Measurements from ENCODE around the gene EMP1. TPM values are rescaled to one million over a fixed set of nuclear protein-coding genes. Genes with fewer than 3 reads are reported as not detected.

Gene EMP1
- total RNA-seq, 1 experiment from 2014 or later = 193 TPM

DNA sequence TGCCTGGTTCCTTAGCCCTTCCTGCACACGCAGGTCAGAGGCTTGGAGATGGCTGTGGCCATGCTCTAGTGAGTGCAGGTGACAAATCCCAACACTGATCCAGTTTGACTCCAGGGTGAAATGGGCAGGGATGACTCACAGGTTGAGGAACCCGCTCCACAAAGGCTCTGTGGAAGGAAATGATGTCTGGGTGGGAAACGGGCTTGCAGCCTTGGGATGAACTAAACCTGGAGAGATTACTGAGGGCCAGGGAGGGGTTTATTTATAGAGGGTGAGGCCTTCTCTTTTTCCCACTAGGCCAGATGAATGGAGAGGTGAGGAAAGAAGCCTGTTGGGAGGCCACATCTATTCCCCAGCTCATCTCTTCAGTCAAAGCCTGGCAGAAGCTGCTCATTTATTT is 29.3 kb upstream of the EMP1 start:
- H3K4me1 Mint-ChIP-seq (ENCODE audit: insufficient read depth, unreplicated experiment) = peaks cover 41% of the 10 kb centered on the region
- BruUV-seq (replicated peaks) = no TSS peak
- CTCF ChIA-PET = interaction anchor here (1.3 kb wide), 2 partner anchors 11 to 44 kb away, joined by 3 to 4 read pairs; no protein-coding TSS in a partner anchor
- H3K27ac Mint-ChIP-seq (ENCODE audit: low read depth, unreplicated experiment) = peak overlapping the region; percentile 60
- peak; percentile 77 for DNase-seq (ENCODE audit: unreplicated experiment)
- TF ChIP-seq, protein P1, sequence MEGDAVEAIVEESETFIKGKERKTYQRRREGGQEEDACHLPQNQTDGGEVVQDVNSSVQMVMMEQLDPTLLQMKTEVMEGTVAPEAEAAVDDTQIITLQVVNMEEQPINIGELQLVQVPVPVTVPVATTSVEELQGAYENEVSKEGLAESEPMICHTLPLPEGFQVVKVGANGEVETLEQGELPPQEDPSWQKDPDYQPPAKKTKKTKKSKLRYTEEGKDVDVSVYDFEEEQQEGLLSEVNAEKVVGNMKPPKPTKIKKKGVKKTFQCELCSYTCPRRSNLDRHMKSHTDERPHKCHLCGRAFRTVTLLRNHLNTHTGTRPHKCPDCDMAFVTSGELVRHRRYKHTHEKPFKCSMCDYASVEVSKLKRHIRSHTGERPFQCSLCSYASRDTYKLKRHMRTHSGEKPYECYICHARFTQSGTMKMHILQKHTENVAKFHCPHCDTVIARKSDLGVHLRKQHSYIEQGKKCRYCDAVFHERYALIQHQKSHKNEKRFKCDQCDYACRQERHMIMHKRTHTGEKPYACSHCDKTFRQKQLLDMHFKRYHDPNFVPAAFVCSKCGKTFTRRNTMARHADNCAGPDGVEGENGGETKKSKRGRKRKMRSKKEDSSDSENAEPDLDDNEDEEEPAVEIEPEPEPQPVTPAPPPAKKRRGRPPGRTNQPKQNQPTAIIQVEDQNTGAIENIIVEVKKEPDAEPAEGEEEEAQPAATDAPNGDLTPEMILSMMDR (IDR thresholded peaks at IDR 0.05; ENCODE audit: unreplicated experiment) = no peak
- H3K4me3 Mint-ChIP-seq (ENCODE audit: unreplicated experiment) = no peak overlapping the region
- POLR2A ChIA-PET = interaction anchor here (1.0 to 2.0 kb wide), 5 partner anchors 29 to 68 kb away, joined by 3 to 13 read pairs (median 6); partner anchors contain the start of gene EMP1
- intact Hi-C loops (cut with micrococcal nuclease) = no loop called here
- no peaks in the 10 kb centered on the region for H3K27me3 Mint-ChIP-seq (ENCODE audit: insufficient read depth, unreplicated experiment)
- H3K9me3 Mint-ChIP-seq (ENCODE audit: unreplicated experiment) = no peaks in the 10 kb centered on the region
- no peaks in the 10 kb centered on the region for H3K36me3 Mint-ChIP-seq (ENCODE audit: insufficient read depth, unreplicated experiment)

DNA sequence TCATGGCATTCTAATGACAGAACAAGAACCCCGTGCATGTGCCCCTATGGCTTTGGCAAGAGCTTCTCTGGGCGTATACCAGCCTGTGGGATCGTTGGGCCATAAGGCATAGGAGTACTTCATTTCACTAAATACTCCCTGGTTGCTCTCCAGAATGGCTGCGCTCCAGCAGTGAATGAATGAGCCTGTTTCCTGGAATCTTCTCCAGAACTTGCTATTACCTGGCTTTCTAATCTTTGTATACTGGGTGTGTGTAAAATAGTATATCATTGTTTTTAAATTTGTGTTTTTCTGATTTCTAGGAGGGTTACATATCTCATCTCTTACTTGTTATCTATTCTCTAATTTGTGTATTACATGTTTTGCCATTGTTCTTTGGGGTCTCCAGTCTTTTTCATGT is 28.6 kb upstream of the EMP1 start:
- Mint-ChIP-seq H3K27me3 (ENCODE audit: insufficient read depth, unreplicated experiment) (no peaks in the 10 kb centered on the region), H3K4me1 (ENCODE audit: insufficient read depth, unreplicated experiment) (peaks cover 47% of the 10 kb centered on the region), H3K36me3 (ENCODE audit: insufficient read depth, unreplicated experiment) (no peaks in the 10 kb centered on the region), H3K4me3 (ENCODE audit: unreplicated experiment) (no peak overlapping the region), H3K27ac (ENCODE audit: low read depth, unreplicated experiment) (peak overlapping the region; percentile 60), H3K9me3 (ENCODE audit: unreplicated experiment) (no peaks in the 10 kb centered on the region)
- POLR2A ChIA-PET = interaction anchor here (0.7 to 2.0 kb wide), 6 partner anchors 28 to 276 kb away, joined by 3 to 13 read pairs (median 4); partner anchors contain the start of genes EMP1 and GPRC5A
- TF ChIP-seq, protein P1 (IDR thresholded peaks at IDR 0.05; ENCODE audit: unreplicated experiment) = no peak
- no peak for DNase-seq (ENCODE audit: unreplicated experiment)
- intact Hi-C loops (cut with micrococcal nuclease) = no loop called here
- no TSS peak for BruUV-seq (replicated peaks)
- CTCF ChIA-PET = interaction anchor here (1.3 kb wide), 1 partner anchor 44 kb away, joined by 4 read pairs; no protein-coding TSS in a partner anchor

DNA sequence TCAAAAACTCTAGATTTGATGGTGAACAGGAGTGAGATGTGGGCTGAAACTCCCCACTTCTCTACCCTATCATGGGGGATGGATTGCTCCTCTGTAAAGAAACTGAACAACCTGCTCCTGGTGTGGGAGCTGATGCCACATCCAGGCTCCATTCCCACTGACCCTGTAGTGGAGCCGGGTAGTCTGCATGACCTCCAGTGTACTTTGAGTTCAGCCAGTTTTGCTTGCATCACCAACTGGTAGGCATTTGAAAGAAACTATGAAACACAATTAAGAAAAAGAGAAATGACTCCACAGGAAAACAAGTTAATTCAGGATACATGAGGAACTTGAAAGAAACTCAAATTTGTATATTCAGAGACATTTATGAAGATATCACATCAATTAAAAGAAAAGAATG is 27.3 kb upstream of the EMP1 start:
- Mint-ChIP-seq H3K36me3 (ENCODE audit: insufficient read depth, unreplicated experiment) (no peaks in the 10 kb centered on the region), H3K4me1 (ENCODE audit: insufficient read depth, unreplicated experiment) (peaks cover 59% of the 10 kb centered on the region), H3K27me3 (ENCODE audit: insufficient read depth, unreplicated experiment) (no peaks in the 10 kb centered on the region), H3K4me3 (ENCODE audit: unreplicated experiment) (no peak overlapping the region), H3K27ac (ENCODE audit: low read depth, unreplicated experiment) (no peak overlapping the region), H3K9me3 (ENCODE audit: unreplicated experiment) (no peaks in the 10 kb centered on the region)
- no TSS peak for BruUV-seq (replicated peaks)
- TF ChIP-seq, protein P1 (IDR thresholded peaks at IDR 0.05; ENCODE audit: unreplicated experiment) = no peak
- CTCF ChIA-PET = no interaction called here
- POLR2A ChIA-PET = interaction anchor here (1.2 to 8.5 kb wide), 3 partner anchors 11 to 69 kb away, joined by 6 to 205 read pairs (median 14); partner anchors contain the start of gene GSG1
- intact Hi-C loops (cut with micrococcal nuclease) = no loop called here
- DNase-seq (ENCODE audit: unreplicated experiment) = no peak

DNA sequence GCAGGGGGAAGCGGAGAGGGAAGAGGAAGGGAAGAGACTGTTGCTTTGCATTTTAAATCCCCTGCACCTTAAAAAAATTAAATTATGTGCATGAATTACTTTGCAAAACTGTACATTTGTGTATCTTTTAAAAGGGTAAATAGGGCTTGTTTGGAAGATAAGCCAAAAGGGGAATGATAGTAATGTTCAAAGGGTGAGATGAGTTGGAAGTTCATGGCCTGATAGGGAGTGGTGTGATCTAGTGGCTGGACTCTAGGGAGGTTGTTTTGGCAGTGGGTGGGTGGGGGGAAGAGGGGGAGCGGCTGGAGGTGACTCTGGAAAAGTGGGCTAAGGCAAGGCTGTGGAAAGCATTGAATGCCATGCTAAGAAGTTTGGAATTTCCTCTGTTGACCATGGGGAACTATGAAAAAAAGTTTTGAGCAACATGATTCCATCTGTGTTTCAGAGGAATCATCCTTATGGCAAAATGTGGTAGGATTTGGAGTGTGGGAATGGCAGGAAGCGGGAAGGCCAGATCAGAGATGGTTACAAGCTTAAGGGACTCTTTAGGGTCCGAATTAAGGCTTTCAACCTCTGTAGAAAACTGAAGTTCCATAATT is 25.5 kb upstream of the EMP1 start:
- CTCF ChIA-PET = interaction anchor here (1.3 to 1.8 kb wide), 2 partner anchors 41 to 72 kb away, joined by 5 to 6 read pairs; no protein-coding TSS in a partner anchor
- DNase-seq (ENCODE audit: unreplicated experiment) = no peak
- no TSS peak for BruUV-seq (replicated peaks)
- H3K9me3 Mint-ChIP-seq (ENCODE audit: unreplicated experiment) = no peaks in the 10 kb centered on the region
- peaks cover 58% of the 10 kb centered on the region for H3K4me1 Mint-ChIP-seq (ENCODE audit: insufficient read depth, unreplicated experiment)
- POLR2A ChIA-PET = interaction anchor here (0.6 to 11.1 kb wide), 10 partner anchors 6 to 132 kb away, joined by 3 to 364 read pairs (median 10); partner anchors contain the start of genes EMP1 and GSG1
- intact Hi-C loops (cut with micrococcal nuclease) = loop anchor here (5.0 kb wide), 1 partner anchor 34 kb away; no protein-coding TSS in a partner anchor
- no peaks in the 10 kb centered on the region for H3K36me3 Mint-ChIP-seq (ENCODE audit: insufficient read depth, unreplicated experiment)
- no peak overlapping the region for H3K27ac Mint-ChIP-seq (ENCODE audit: low read depth, unreplicated experiment)
- H3K4me3 Mint-ChIP-seq (ENCODE audit: unreplicated experiment) = no peak overlapping the region
- H3K27me3 Mint-ChIP-seq (ENCODE audit: insufficient read depth, unreplicated experiment) = no peaks in the 10 kb centered on the region
- TF ChIP-seq, protein P1 (IDR thresholded peaks at IDR 0.05; ENCODE audit: unreplicated experiment) = no peak
